Fibroblast of skin of back (primary cell): ENCODE results near the gene TNC.

Source experiments
- DNase-seq: peaks from one replicate; pipeline ENCODE4 v3.0.0-alpha.2; 2013

The TNC gene

DNA sequence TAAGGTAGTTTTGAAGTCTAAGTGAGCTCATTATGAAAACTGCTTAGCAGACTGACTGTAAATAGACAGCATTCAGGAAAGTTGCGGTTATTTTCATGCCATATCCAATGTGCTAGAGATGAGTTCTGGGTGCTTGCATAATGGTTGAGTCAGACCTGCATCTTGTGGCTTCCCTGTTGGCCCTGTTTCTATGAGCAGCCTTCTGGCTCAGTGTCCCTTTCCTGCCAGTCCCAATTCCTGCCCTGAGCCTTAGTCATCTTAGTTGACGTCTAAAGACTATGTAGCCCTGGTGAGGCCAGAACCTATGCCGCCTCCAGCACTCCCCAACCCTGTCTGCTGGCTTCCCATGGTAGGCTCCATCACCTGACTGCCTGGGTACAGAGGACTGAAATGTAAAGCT, 111.3 kb downstream of the TNC start:
- DNase-seq, result peak; percentile 71

DNA sequence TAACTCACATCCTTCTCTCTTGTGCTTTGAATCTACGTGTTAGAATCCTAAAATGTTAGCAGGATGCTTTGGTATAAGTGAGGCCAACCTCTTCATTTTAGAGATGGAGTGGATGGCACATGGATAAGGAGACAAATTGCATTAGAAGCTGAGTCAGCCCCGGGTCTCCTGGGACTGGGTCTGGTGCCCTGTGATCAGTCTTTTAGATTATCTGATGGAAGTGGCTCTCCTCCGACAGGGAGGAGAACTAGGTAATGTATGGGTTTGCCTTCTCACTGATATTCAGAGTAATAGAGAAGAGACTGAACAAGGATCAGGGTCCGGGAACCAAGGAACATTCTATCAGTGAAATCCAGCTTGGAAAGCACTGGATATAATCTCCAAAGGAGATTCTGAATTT, 112.6 kb downstream of the TNC start:
- DNase-seq, result no peak

DNA sequence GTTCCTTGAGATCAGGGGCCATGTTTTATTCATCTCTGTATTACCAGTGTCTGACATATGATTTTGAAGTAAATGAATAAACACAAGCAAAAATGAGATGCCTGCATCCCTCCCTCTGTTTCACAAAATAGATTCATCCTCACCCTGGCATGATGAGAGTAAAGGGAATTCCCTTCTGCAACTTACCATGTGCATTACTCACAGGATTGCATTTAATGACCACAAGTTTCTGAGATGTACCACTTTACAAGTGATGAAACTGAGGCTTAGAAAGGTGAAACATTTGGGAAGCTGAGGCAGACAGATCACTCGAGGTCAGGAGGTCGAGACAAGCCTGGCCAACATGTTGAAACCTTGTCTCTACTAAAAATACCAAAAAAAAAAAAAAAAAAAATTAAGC, 113.4 kb downstream of the TNC start:
- DNase-seq, result no peak

DNA sequence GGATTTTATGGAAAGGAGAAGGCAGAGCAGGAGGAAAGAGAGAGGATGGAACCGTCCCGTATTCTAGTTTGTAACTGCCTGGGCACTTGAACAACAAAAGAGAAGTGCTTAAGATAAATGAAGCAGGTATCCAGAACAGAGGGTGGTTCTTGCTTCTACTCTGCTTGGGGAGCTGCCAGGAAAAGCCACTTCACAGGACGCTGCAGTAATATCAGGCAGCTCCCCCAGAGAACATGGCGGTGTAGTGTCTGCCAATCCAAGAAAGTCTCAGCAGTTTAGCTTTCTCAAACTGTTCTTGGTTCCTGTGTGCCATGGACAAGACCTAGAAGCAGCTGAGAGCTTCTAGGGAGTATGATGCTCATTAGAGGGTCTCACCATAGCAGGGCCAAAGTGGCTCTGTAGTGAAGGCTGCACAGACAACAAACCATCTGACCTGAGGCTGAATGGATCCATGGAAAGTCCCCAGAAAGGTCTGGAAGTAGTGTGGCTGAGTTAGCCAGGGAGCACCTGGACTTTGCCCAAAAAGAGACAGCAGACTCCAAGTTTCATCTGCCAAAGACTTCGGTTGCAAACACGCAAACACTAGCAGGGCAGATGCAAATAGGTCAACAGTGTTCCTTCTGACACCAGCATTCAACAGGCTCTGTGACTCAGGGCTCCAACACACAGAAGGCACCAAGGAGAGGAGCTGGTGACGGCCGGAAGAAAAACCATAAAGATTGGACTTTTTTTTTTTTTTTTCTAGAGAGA, 115.4 kb downstream of the TNC start:
- no peak for DNase-seq

DNA sequence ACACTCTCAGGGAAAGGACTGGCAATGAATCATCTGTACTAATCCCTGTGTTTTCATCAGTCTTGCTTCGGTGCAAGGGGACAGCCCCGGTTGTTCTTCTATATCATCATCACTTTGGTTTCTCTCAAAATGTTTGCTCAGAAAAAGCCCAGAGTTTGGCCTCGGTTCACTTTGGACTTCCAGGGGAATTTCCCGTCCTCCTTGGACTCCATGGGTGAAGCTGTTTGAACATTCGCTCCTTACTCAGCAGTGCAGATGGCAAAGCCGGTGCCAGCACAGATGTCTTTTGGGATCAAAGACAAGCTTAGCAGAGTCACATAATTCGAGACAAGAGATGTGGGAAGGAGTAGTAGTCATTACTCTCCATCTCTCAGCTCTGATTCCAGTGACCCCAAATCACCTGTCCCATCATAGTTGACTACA, 117.7 kb downstream of the TNC start:
- no peak for DNase-seq

DNA sequence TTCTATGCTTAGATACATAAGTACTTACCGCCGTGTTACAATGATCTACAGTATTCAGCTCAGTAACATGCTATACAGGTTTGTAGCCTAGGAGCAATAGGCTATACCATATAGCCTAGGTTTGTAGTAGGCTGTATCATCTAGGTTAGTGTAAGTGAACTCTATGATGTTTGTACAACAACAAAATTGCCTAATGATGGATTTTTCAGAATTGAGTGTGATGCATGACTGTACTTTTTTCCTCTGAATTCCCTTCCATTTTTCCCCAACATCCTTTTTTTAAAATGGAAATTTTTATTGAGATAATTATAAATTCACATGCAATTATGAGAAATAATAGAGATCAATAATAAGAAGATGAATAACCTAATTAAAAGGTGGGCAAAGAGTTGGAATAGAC, 119.6 kb downstream of the TNC start:
- no peak for DNase-seq

DNA sequence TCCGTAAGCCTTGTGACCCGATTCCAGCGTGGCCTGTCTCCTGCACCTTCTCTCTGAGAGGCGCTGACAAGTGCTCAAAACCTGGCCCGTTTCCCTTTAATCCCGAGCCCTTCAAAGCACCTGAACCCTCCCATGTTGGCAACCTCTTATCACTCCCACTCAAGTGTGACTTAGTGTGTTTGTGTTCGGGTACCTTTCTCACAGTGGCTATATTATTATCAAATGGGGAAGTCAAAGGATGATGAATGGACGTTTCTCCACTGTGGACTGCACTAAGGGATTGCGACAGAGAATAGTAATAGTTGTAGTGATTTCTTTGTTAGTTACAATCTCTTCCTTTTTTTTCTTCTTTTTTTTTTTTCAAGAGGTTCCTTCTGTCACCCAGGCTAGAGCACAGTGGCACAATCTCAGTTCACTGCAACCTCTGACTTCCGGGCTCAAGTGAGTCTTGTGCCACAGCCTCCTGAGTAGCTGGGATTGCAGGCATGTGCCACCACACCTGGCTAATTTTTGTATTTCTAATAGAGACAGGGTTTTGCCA, 122.2 kb downstream of the TNC start:
- DNase-seq, result no peak

DNA sequence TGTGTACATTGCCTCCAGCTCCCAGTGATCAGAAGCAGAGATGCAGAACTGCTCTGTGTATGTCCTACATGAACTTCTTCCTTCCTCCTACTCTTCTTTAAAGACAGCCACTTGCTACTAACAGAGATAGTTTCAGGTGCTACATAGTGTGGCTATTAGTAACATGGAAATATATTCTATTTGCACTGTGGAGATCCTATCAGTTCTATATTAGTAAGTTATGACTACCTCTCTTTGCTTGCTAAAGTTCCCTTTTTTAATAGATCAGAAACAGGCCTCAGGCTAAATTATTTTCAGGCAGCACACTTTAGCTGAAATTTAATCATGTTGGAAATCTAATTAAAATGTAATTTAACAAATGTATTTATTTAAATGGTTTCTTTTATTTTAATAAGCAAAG, 123.2 kb downstream of the TNC start:
- no peak for DNase-seq

DNA sequence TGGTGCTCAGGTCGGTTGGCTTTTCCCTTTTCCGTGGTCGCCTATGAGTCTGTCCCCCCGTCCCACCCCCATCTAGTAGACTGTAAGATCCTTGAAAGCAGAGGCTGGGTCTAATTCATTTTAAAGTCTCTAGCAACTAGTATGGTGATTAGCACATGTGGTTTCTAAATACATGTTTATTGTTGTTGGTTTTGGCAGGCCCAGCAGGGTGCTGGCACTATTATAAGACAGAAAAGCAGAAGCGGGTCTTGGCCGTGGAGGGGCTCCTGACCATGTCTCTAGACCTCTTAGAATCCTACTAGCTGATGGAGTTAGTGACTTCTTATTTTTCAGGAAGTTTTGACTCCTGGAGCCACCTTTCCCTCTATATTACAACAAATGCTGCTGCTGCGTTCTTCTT, 126.1 kb downstream of the TNC start:
- DNase-seq, result no peak

DNA sequence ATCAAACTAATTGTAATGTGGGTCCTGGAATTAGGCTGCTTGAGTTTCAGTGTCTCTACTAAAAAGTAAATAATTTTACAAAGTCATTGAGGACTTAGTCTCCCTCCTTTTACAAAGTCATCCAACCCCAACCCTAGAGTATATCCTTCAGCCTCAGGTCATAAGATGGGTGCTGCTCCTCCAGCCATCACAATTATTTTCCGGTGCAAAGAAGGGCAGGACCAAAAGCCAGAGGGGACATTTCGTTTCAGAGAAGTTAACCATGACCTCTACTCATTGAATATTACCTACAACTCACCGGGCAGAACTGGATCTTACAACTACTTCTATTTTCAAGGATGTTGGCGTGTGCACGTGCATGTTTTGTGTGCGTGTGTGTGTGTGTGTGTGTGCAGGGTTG, 127.1 kb downstream of the TNC start:
- DNase-seq, result no peak

DNA sequence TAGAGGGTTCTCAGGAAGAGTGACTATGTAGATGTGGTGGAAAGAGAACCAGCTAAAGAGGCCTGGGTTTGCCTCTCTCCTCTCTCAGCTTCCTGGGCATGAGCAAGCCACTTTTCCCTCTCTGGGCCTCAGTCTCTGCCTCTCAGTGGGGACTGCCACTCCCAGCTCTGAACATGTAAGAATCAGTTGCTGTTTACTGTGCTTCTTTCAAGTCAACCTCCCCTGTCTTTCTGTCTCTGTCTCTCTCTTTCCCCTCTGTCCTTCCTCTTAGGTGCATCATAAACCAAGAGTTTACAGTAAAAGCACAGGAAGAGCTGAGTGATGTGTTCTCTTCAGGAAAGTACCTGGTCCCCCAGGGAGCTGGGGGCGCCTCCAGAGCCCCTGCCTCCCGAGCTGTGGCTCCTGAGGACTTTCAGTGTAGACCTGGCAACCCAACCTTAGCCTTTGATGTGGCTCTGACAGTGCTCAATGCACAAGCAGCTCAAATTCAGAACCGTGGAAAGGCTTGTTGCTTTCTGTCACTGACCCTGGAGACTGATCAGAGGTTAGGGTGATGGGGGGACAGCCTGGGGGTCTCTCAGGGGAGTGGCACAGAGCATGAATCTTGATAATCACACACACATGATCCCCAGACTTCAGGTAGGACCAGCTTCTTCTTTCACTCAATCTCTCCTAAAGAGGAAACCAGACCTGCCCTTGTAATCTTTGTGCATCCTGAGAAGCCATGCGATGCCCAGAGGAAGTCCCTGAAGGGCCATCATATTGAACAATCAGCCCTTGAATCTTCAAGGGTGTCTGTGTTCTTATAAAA, 128.2 kb downstream of the TNC start:
- DNase-seq, result no peak

DNA sequence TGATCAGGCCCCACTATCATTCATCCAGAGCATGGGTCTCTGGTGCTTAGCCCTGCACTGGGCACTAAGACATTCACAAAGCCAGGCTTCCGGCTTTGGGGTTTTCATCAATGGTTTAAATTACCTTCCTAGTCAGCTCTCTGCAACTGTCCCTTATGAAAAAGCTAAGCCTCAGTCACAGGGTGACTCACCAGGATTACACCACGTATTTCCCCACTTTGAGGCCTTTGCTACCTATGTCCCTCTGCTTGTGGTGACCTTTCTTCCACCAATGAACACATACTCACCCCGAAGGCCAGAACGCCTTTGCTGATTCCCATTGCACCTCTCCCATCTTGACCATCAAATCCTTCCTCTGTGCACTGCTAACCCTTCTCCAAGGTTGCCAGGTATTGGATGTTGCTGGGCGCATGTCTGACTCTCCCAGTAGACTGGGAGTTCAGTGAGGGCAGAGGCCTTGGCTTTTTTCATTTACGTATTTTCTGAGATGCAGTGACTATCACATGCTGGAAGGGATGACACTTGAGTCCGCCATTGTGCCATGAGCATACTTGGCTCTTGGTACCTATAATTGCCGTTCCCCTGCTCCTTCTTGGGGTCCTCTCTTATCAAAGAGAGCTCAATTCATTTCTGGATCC, 128.9 kb downstream of the TNC start:
- DNase-seq, result no peak

DNA sequence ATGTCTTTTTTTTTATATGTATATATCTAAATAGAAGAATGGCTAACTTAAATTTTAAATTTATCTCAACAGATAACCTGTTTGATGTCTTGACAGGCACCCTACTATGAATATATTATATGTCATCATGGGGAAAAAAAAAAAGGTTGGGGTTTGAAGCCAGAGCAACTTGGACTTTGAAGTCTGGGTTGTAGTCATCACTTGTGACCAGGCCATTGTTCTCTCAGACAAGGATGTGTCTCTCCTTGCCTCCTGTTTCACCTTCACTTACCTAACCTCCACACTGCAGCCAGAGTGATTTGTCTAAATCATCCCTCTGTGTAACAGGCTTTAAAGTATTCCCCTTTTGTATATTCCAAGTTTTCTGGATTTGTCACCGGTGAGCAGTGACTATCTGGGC, 130.8 kb downstream of the TNC start:
- DNase-seq, result no peak

DNA sequence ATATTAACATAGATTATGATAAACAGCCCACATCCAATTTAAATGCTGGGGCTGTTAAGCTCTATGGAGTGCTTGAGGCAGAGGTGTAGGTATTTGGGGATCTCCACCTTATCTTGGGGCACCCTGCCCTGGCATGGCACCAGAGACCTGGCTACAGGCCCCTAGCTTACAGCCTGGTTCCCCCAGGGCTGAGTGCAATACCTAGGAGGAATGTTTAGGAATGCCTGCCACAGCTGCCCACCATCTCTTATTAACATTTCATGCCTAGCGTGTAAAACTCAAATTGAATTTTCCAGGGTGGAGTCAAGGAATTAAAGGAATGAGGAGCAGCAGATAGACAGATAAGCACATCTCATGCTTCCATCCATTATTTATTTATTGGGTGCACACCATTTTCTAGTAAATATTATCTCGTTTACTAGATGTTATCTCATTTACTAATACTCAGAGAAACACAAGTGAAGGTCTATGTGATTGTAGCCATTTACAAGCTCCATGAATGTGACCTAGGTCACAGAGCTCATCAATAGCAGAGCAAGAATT, 131.9 kb downstream of the TNC start:
- DNase-seq, result no peak

DNA sequence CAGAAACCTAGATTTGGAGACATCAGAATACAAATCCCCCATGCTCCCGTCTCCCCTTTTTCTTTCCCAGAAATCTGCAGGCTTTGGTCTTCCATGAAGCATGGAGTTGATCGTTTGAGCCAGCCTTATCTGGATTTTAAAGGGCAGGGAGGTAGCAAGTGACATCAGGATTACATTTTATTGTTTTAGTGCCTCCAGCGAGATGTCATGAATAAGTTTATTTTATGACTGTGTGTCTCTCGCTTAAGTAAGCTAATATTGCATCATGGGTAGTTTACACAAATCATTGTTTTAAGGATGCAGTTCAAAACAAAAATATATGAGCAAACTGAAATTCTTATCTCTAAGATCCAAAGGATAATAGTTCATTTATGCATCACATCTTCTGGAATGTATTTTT, 136.9 kb downstream of the TNC start:
- DNase-seq, result peak; percentile 48

DNA sequence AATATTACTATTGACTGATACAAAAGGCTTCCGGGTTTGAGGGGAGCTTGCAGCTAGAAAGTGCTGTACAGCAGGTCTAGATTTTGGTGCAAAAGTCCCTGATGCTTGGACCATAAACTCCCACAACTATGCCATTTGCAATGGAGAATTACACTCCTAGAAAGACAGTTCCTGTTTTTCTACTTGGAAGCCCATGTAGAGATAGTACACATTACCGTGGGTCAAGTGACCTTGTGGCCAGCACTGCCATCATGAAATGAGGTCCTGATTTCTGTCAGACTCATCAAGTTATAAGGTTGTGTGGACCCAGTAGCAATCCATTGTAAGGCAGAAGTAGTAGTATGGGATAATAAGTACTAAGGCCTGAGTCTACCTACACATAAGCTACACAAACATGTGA, 144.7 kb downstream of the TNC start:
- DNase-seq, result no peak

DNA sequence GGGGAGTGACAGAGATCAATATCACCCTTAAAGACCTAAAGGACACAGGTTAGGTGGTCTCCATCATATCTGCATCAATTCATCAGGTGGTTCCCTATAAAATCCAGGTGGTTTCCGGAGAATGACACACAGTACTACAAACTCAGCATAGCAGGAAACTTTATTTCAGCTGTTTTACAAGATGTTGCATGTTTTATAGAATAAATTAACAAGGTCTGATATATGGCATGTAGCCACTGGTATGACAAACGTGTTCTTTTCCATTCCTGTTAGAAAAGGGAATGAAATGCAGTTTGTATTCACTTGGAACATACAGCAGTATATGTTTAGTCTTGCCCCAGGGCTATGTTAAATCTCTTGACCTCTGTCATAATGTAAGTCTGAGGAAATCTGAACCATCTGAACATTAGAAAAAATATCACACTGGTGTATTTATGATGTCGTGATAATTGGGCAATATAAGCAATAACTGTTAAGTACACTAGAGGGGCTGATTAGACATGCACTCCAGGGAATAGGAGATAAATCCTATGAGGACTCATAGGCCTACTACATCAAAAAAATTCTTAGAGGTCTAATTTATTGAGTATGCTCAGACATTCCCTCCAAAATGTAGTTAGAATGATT, 145.3 kb downstream of the TNC start:
- DNase-seq, result no peak
